Liver (tissue), 9 donors: Measurements from ENCODE around the gene RNF222. TPM values are rescaled to one million over a fixed set of nuclear protein-coding genes. Genes with fewer than 3 reads are reported as not detected.

Source experiments
- DNase-seq: peaks from one replicate; pipeline ENCODE4 v3.0.0-alpha.2; 2017; ENCODE audit warnings: low spot score
- H3K27ac ChIP-seq, 2 donors: one replicate each; pipeline ENCODE4 v1.7.0; 2013; ENCODE audit warnings: inconsistent platforms in 2 of 2, low read length in 2 of 2, control low read depth in 1 of 2, low read depth in 1 of 2, mild to moderate bottlenecking in 1 of 2
- H3K27me3 ChIP-seq, 4 donors: one replicate each; pipeline versions ENCODE4 v1.6.1 to v1.7.0; 2013; ENCODE audit warnings: low read length in 3 of 4, inconsistent platforms in 1 of 4, mild to moderate bottlenecking in 1 of 4, moderate library complexity in 1 of 4; ENCODE audit not compliant: control insufficient read depth in 4 of 4, insufficient read depth in 4 of 4
- H3K36me3 ChIP-seq, 4 donors: one replicate each; pipeline versions ENCODE4 v1.6.1 to v1.7.0; 2013; ENCODE audit warnings: low read length in 3 of 4, mild to moderate bottlenecking in 3 of 4, low read depth in 1 of 4, moderate library complexity in 1 of 4; ENCODE audit not compliant: control insufficient read depth in 4 of 4, insufficient read depth in 3 of 4
- H3K4me1 ChIP-seq, 4 donors: one replicate each; pipeline versions ENCODE4 v1.6.1 to v1.7.0; 2013; ENCODE audit warnings: low read length in 3 of 4, mild to moderate bottlenecking in 3 of 4, moderate library complexity in 1 of 4; ENCODE audit not compliant: control insufficient read depth in 4 of 4, insufficient read depth in 4 of 4
- H3K4me3 ChIP-seq, 3 donors: one replicate each; pipeline versions ENCODE4 v1.6.1 to v1.7.0; 2013; ENCODE audit warnings: low read length in 3 of 3, control low read depth in 1 of 3, low read depth in 1 of 3, mild to moderate bottlenecking in 1 of 3
- H3K9ac ChIP-seq, 2 donors: one replicate each; pipeline ENCODE4 v1.7.0; 2013; ENCODE audit warnings: low read length in 2 of 2, mild to moderate bottlenecking in 2 of 2, moderate library complexity in 2 of 2, control low read depth in 1 of 2, low read depth in 1 of 2
- H3K9me3 ChIP-seq, 4 donors: one replicate each; pipeline versions ENCODE4 v1.6.1 to v1.7.0; 2013; ENCODE audit warnings: low read length in 3 of 4; ENCODE audit not compliant: control insufficient read depth in 4 of 4
- EGR1 ChIP-seq, 2 donors: IDR thresholded peaks; 2 replicates each; pipeline ENCODE4 v1.6.1; 2016 to 2018; ENCODE audit warnings: antibody characterized with exemption in 2 of 2, low read depth in 2 of 2
- GABPA ChIP-seq, 2 donors: IDR thresholded peaks in 1 of 2; conservative IDR thresholded peaks in 1 of 2; 2 replicates each; pipeline ENCODE4 v1.6.1; 2016; ENCODE audit warnings: antibody characterized with exemption in 2 of 2, mild to moderate bottlenecking in 1 of 2, moderate library complexity in 1 of 2
- HNF4A ChIP-seq, 2 donors: conservative IDR thresholded peaks; 2 replicates each; pipeline ENCODE4 v1.6.1; 2016; ENCODE audit warnings: antibody characterized with exemption in 2 of 2, mild to moderate bottlenecking in 2 of 2
- HNF4G ChIP-seq: IDR thresholded peaks from 2 replicates; pipeline ENCODE4 v1.6.1; 2016; ENCODE audit warnings: antibody characterized with exemption
- MAX ChIP-seq: IDR thresholded peaks from 2 replicates; pipeline ENCODE4 v1.6.1; 2016; ENCODE audit warnings: antibody characterized with exemption
- NR2F2 ChIP-seq: IDR thresholded peaks from 2 replicates; pipeline ENCODE4 v1.6.1; 2016; ENCODE audit warnings: antibody characterized with exemption
- RAD21 ChIP-seq, 2 donors: IDR thresholded peaks; 2 replicates each; pipeline ENCODE4 v1.6.1; 2016; ENCODE audit warnings: antibody characterized with exemption in 2 of 2, mild to moderate bottlenecking in 2 of 2
- RXRA ChIP-seq, 2 donors: IDR thresholded peaks; 2 replicates each; pipeline ENCODE4 v1.6.1; 2017 to 2018; ENCODE audit warnings: antibody characterized with exemption in 2 of 2, mild to moderate bottlenecking in 1 of 2
- YY1 ChIP-seq: IDR thresholded peaks from 2 replicates; pipeline ENCODE4 v1.6.1; 2016; ENCODE audit warnings: antibody characterized with exemption, mild to moderate bottlenecking
- WGBS: extraction: QIAGEN DNeasy Blood & Tissue Kit; methylation state at CpG from one replicate; pipeline ENCODE4 v1.1.7; 2013; 5-methylcytosine and 5-hydroxymethylcytosine counted together
- polyA plus RNA-seq, 2 donors: library from polyadenylated mRNA; stranded (reverse) in 1 of 2; unstranded in 1 of 2; fragments of 200-250 nt in 1 of 2; fragments of >200 nt in 1 of 2; fragmentation: Nextera tagmentation in 1 of 2; extraction: Ambion mirVana in 1 of 2; gene quantifications; one replicate each; pipeline versions ENCODE4 v1.2.1 to v1.2.3, GENCODE V29; 2013 to 2015
- total RNA-seq, 2 donors: library from RNA; depleted of rRNA; stranded (reverse); fragments of >200 nt; gene quantifications; one replicate each; pipeline ENCODE4 v1.2.3, GENCODE V29; 2014
- donor health status: healthy.
- donor health status: healthy.
- donor health status: healthy.
- donor health status: healthy.
- donor health status: healthy.

Gene RNF222
- total and polyA plus RNA-seq, 4 donors: not detected

GRCh38 chr17:8345052-8345690 is 52.5 kb downstream of the RNF222 start:
- peaks cover 0 to 2% (median 0%) of the 10 kb centered on the region in 4 donors for H3K27me3 ChIP-seq
- H3K4me3 ChIP-seq: no peak overlapping the region
- no peaks in the 10 kb centered on the region for H3K36me3 ChIP-seq
- H3K9me3 ChIP-seq: no peaks in the 10 kb centered on the region
- DNase-seq: no peak
- TF ChIP-seq GABPA (IDR thresholded peaks at IDR 0.05 in 1 of 2, conservative IDR thresholded peaks at IDR 0.05 in 1 of 2) (no peak), RAD21 (IDR thresholded peaks at IDR 0.05) (no peak), RXRA (IDR thresholded peaks at IDR 0.05) (no peak), NR2F2 (no peak), EGR1 (IDR thresholded peaks at IDR 0.05; ENCODE audit: low read depth in 2 of 2) (no peak), YY1 (no peak)
- H3K4me1 ChIP-seq: no peaks in the 10 kb centered on the region
- no peak overlapping the region for H3K27ac ChIP-seq
- H3K9ac ChIP-seq: no peak overlapping the region
- WGBS: 50% methylated on average over 6 of the region's 6 CpGs

- Histone ChIP-seq H3K27me3 (peaks cover 0 to 2% (median 0%) of the 10 kb centered on the region in 4 donors), H3K9ac (no peak overlapping the region), H3K4me1 (no peaks in the 10 kb centered on the region), H3K36me3 (no peaks in the 10 kb centered on the region), H3K4me3 (no peak overlapping the region), H3K9me3 (no peaks in the 10 kb centered on the region), H3K27ac (no peak overlapping the region)
- WGBS: 83% methylated on average over 4 of the region's 4 CpGs
- no peak for TF ChIP-seq HNF4A (conservative IDR thresholded peaks at IDR 0.05)
- TF ChIP-seq MAX: no peak
- no peak for TF ChIP-seq HNF4G
- DNase-seq: no peak
These were observed 56.2 kb downstream of the RNF222 start for GRCh38 chr17:8341456-8341855.

Other genes with a start within 250 kb of the RNF222 start
- gene PER1, start 245.4 kb downstream of the RNF222 start, total RNA-seq: 10 to 100 TPM; 10.1 to 71.6 TPM
- 10 to 100 TPM; 24.9 to 34.6 TPM for gene PER1, start 245.4 kb downstream of the RNF222 start, polyA plus RNA-seq
- 1 to 10 TPM; 4.2 to 9.0 TPM for gene VAMP2, start 234.9 kb downstream of the RNF222 start, total RNA-seq
- 10 to 100 TPM; 11.4 to 25.9 TPM for gene VAMP2, start 234.9 kb downstream of the RNF222 start, polyA plus RNA-seq
- 1 to 10 TPM; 4.5 to 8.4 TPM for gene TMEM107, start 221.4 kb downstream of the RNF222 start, total RNA-seq
- gene TMEM107, start 221.4 kb downstream of the RNF222 start, polyA plus RNA-seq: 1 to 10 TPM; 3.0 to 3.9 TPM
- 1 to 10 TPM; 5.1 to 6.8 TPM for gene BORCS6, start 207.6 kb downstream of the RNF222 start, total RNA-seq
- 1 to 10 TPM; 4.1 to 6.4 TPM for gene BORCS6, start 207.6 kb downstream of the RNF222 start, polyA plus RNA-seq
- 10 to 100 TPM in 1 of 2 donors, under 1 TPM in 1; 0.42 to 25.9 TPM for gene AURKB, start 187.3 kb downstream of the RNF222 start, total RNA-seq
- gene AURKB, start 187.3 kb downstream of the RNF222 start, polyA plus RNA-seq: 1 to 10 TPM; 1.8 to 4.3 TPM
- 10 to 100 TPM in 1 of 2 donors, 1 to 10 TPM in 1; 5.9 to 10.0 TPM for gene CTC1, start 149.8 kb downstream of the RNF222 start, total RNA-seq
- 1 to 10 TPM; 5.5 to 9.3 TPM for gene CTC1, start 149.8 kb downstream of the RNF222 start, polyA plus RNA-seq
- gene PFAS, start 148.5 kb downstream of the RNF222 start, total RNA-seq: 10 to 100 TPM; 13.7 to 18.5 TPM
- 1 to 10 TPM; 6.0 to 7.9 TPM for gene PFAS, start 148.5 kb downstream of the RNF222 start, polyA plus RNA-seq
- 1 to 10 TPM; 6.9 to 7.6 TPM for gene RANGRF, start 109.2 kb downstream of the RNF222 start, total RNA-seq
- 10 to 100 TPM; 10.3 to 19.9 TPM for gene RANGRF, start 109.2 kb downstream of the RNF222 start, polyA plus RNA-seq
- 1 to 10 TPM in 1 of 2 donors, under 1 TPM in 1; 0.84 to 1.2 TPM for gene SLC25A35, start 102.4 kb downstream of the RNF222 start, total RNA-seq
- gene SLC25A35, start 102.4 kb downstream of the RNF222 start, polyA plus RNA-seq: 1 to 10 TPM; 1.2 to 1.6 TPM
- gene ARHGEF15, start 87.6 kb downstream of the RNF222 start, total RNA-seq: 1 to 10 TPM; 1.4 to 1.9 TPM
- gene ARHGEF15, start 87.6 kb downstream of the RNF222 start, polyA plus RNA-seq: 1 to 10 TPM; 1.6 to 2.1 TPM
- gene ODF4, start 58.0 kb downstream of the RNF222 start, total RNA-seq: not detected
- not detected for gene ODF4, start 58.0 kb downstream of the RNF222 start, polyA plus RNA-seq
- 1,000 to 10,000 TPM in 1 of 2 donors, 100 to 1,000 TPM in 1; 989 to 1,192 TPM for gene RPL26, start 14.6 kb downstream of the RNF222 start, total RNA-seq
- gene RPL26, start 14.6 kb downstream of the RNF222 start, polyA plus RNA-seq: 1,000 to 10,000 TPM in 1 of 2 donors, 100 to 1,000 TPM in 1; 309 to 1,118 TPM
- gene NDEL1, start 38.1 kb upstream of the RNF222 start, total RNA-seq: 10 to 100 TPM; 49.1 to 52.3 TPM
- 10 to 100 TPM; 15.3 to 21.7 TPM for gene NDEL1, start 38.1 kb upstream of the RNF222 start, polyA plus RNA-seq
- gene MYH10, start 232.9 kb upstream of the RNF222 start, total RNA-seq: 10 to 100 TPM; 37.8 to 79.1 TPM
- gene MYH10, start 232.9 kb upstream of the RNF222 start, polyA plus RNA-seq: 10 to 100 TPM in 1 of 2 donors, 1 to 10 TPM in 1; 9.1 to 13.9 TPM